ENCODE data around the gene SMC6. TPM values are rescaled to one million over a fixed set of nuclear protein-coding genes. Genes with fewer than 3 reads are reported as not detected.

The SMC6 gene
- polyA plus RNA-seq, 1 donor = 40.3 TPM

DNA sequence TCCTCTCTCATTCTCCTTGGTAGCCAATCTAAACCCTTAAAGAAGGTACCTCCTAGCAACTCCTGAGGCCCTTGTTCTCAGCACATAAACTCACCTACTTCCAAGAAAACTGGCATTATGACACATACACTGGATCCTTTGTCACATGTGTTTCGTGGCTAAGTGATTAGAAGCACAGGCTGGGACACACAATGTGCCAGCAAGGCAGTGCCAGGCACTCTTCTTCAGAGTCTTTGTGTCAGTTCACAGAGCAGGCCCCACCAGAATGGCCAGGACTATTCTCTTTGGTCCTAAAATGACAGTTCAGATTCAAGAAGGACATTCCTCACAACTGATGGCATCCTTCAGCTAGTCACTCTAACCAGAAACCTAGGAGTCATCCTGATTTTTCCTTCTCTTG is 40.3 kb downstream of the SMC6 start:
- DNase-seq = no peak

GRCh38 chr2:17710547-17711248 is 42.9 kb downstream of the SMC6 start:
- no peak for DNase-seq

GRCh38 chr2:17709897-17710296 is 43.7 kb downstream of the SMC6 start:
- no peak for DNase-seq

DNA sequence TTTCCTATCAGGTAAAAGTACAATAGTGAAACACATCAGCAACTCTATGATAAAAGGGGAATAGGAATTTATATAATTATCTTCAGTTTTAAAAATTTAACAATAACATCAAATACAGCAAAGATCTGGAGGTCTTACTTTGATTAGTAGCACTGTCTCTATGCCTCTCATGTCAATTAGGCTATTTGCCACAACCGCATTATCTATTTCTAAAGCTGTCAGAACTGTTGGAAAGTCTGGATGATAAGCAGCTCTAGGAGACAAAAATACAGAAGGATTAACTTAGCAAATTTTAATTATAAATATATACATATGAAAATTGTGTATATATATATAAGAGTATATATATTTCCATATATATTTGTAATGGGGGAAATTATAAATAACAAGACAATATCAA is 45.1 kb downstream of the SMC6 start:
- DNase-seq = no peak

GRCh38 chr2:17706845-17707244 is 46.8 kb downstream of the SMC6 start:
- DNase-seq = no peak

DNA sequence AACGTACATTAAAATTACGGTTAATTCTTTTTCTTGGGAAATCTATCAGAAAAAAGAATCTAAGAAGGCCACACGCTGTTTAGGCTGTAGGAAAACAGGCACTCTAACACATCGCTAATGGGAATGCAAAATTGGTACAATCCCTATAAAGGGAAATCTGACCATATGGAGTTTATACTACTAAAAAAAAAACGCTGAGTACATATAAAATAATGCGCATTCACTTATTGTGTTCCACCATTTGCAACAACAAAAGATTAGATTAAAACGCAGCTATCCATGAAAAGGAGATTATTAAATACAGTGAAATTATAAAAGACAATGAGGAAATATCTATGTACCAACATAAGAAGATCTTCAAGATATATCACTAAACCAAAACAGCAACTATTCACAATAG is 62.8 kb downstream of the SMC6 start:
- no peak for DNase-seq

- DNase-seq = no peak
Measured at GRCh38 chr2:17689010-17689409, 64.6 kb downstream of the SMC6 start.

DNA sequence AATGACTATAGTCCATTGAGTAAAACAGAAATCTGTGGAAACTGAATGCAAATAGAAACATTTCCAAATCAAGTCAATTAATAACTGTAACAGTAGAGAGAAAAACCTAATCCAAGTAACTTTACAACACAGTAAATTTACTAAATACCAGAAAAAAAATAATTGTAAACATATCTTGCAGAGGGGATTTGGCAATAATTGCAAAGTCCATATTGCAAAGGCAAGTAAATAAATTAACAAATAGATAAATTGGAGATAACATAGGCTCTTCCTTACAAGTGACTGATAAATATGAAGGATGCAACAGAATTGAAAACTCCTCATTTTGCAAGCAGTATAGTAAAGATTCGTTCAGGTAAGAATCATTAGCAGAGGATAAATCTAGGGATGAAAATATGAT is 65.0 kb downstream of the SMC6 start:
- DNase-seq = no peak

DNA sequence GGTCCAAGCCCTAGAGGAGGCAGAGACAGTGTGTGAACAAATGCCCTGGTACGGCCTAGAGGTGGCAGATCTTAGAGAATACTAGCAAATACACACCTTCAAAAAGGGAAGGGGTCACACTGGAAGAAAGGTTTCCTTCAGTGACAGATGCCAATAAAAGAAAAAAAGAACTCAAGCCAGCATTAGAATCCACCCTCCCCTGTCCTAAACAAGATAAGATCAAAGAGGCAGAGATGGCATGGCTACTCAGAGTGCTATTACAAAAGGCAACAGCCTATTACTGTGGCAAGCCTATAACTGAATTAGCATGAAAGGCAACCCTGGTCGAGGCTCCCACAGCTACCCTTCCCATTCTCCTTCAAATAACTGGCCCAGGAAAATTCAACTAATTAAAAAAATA is 69.6 kb downstream of the SMC6 start:
- DNase-seq = no peak

GRCh38 chr2:17682098-17682857 is 71.3 kb downstream of the SMC6 start:
- DNase-seq = no peak

GRCh38 chr2:17680119-17680518 is 73.5 kb downstream of the SMC6 start:
- DNase-seq = no peak

GRCh38 chr2:17674817-17675216 is 78.8 kb downstream of the SMC6 start:
- no peak for DNase-seq

GRCh38 chr2:17672583-17673317 is 80.9 kb downstream of the SMC6 start:
- no peak for DNase-seq

DNA sequence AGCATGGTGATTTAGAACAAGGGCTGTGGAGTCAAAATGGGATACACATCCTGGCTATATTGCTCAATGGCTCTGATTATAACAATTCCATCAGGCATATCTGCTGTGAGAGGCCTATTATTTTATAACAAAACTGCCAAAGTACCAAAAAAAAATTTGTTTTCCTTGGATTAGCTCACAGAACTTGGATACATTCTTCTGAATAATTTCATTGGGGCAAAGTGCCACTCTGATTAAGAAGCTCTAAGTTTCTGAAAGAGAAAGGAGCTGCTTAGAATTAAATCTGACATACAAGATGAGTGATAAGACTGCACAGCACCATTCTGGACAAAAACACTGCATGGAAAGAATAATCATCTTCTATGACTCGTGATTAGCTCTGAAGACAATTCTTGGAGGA is 85.7 kb downstream of the SMC6 start:
- DNase-seq = no peak

DNA sequence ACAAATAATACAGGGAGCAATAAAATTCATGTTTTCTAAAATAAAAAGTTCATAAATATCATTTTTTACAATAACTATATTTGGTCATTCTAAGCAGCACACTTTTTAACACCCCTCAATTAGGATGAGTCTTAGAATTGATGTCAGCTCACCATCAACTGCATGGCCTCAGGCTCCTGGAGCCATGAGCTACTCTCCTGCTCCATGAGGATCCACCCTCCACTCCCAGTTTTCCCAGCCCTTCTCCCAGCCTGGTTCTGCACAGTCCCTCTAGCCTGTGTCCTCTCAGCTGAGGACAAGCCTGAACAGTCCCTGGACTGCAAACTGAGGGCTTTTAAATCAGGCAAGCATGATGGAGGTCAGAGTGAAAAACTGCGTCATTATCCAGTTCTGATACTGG is 89.1 kb downstream of the SMC6 start:
- DNase-seq = no peak

GRCh38 chr2:17662723-17663122 is 90.9 kb downstream of the SMC6 start:
- DNase-seq = no peak

DNA sequence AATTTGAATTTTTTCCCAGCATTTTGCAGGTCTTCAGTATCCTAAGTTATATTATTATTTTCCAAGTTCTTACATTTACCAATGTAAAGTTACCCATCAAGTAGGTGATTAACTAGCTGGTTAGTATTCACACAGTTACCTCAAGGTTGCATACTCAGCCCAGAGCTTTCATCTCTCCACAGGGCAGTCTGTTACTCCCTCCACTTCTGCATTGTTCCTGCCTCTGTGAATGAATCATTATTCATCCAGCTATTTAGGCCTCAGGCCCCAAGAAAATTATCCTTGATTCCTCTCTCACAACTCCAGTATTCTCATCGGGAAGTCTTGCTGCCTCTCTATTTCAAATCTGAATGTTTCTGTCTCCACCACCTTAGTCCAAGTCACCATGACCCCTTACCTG is 92.2 kb downstream of the SMC6 start:
- DNase-seq = no peak

DNA sequence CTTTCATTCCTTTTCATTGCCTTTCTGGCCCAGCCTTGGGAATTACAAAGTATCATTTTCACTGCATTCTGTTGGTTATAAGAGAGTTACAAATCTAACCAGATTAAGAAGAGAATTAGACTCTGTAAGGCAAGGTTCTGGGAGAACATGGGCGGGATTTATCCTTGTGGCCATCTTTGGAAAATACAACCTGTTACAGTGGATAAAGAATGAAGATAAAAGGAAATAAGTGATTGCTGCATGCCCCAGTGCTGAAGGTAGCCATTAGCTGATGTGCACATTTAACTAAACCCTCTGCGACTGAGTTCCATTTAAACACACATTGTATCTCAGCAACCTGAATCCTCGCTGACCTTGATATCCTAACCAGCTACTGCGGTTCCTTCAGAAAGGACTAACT is 93.4 kb downstream of the SMC6 start:
- DNase-seq = no peak

DNA sequence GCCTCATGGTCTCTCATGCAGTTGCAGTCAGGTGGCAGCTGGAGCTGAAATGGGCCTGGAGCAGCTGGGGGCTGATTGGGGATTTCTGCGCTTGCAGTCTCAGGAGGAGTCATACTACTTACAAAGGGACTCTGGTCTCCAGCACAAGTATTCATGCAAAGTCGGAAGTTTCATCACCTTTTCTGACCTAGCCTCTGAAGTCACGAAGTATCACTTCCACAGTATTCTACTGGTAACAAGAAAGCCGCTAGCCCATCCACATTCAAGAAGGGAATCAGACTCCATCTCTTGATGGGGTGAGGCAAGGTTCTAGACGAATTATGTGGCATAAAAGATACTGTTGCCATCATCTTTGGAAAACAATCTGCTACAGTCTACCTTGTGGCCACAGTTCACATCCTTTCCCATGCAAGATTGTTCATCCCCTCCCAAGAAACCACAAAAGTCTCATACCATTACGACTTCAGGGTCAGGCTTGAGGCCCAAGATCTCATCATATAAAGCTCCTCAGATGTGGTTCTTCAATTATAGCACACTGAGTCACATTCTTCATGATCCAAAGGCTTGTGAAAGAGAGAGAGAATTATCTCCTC is 95.3 kb downstream of the SMC6 start:
- DNase-seq = no peak

- DNase-seq = no peak
Measured at GRCh38 chr2:17657759-17658158, 95.9 kb downstream of the SMC6 start.

DNA sequence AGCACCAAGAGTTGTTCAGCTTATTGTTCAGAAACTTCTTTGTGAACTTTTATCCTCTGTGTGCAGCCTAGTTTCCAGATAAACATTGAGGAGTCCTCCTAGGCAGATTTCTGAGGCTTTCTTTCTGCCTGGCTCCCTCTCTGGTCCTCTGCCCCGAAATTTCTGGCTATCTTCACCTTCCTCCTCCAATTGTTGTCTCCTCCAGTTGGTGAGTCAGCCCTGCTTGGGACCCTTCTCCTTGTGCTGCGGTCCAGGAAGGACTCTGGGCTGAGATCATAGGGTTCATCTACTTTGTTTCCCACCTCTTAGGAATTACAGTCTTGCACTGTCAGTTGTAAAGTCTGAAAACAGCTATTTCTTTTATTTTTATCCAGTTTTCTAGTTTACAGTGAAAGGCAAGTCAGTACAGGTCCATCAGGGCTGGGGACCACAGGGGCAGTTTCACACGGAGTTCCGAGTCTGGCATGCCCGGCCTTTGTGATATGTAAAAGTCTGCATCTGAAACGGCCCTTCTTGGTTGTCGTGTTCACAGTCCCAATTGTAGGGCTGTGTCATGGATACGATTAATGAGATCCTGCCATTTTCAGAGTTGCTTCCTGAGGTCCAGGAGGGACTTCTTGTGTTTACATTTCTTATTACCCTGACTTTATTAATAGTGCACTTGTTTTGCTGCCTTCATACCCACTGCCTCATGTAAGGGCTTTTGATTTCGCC is 100.8 kb downstream of the SMC6 start:
- DNase-seq = no peak

- no peak for DNase-seq
Measured at GRCh38 chr2:17649026-17649425, 104.6 kb downstream of the SMC6 start.

DNA sequence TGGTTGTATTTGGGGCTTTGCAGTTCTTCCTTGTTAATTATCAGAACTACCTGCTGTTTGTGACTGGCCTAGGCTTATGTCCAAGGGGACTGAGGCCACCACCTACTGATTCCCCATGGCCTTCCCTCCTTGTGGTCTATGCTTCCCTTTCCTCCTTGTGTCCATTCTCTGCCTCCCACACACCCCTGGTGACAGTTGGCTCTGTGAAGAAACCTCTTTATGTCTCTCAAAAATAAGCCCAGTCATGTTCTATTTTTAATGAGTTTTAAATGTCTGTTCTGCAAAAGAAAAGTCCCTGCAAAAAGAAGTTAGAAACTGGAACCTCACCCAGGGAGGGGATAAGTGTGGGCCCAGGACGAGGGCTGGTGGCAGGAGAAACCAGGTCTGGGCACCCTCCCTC is 105.0 kb downstream of the SMC6 start:
- DNase-seq = no peak
